SK-N-SH (cell line): ENCODE data around the gene NUP188. TPM values are rescaled to one million over a fixed set of nuclear protein-coding genes. Genes with fewer than 3 reads are reported as not detected.

ENCODE experiments used
- CTCF ChIA-PET: fragments of 300-600, 350-600 bp; formaldehyde crosslinking; extraction: SDS; loops from one replicate; lab custom pipeline; 2021; lab: Yijun Ruan, JAX
- POLR2A ChIA-PET: fragments of 350-600 bp; sonication (Branson Sonifier 250); formaldehyde crosslinking; extraction: SDS; loops from one replicate; lab custom pipeline; 2020; ENCODE audit warnings: antibody characterized with exemption, inconsistent platforms; lab: Yijun Ruan, JAX
- DNase-seq: peaks from one replicate; pipeline ENCODE4 v3.0.0; 2012
- H2AFZ ChIP-seq: fragments of 200-600 bp; sonication (generic); 2 replicates; pipeline ENCODE4 v1.8.1; 2016; ENCODE audit warnings: antibody characterized with exemption, mild to moderate bottlenecking, low read depth
- H3F3A ChIP-seq: fragments of 200-600 bp; sonication (generic); replicated peaks from 2 replicates; pipeline ENCODE3; 2016; ENCODE audit warnings: antibody characterized with exemption, mild to moderate bottlenecking; ENCODE audit not compliant: insufficient read depth
- H3K27ac ChIP-seq, 2 experiments: fragments of 200-500 bp in 1 of 2; fragments of 200-600 bp in 1 of 2; sonication (Bioruptor generic) in 1 of 2; sonication (generic), shearing (Covaris generic) in 1 of 2; 2 replicates each; pipeline versions ENCODE4 v1.5.1 to v1.6.1; 2014 to 2016; ENCODE audit warnings: low read depth in 2 of 2, inconsistent platforms in 1 of 2, low read length in 1 of 2, mild to moderate bottlenecking in 1 of 2, mixed read lengths in 1 of 2
- H3K27me3 ChIP-seq: fragments of 200-600 bp; sonication (generic), shearing (Covaris generic); 2 replicates; pipeline ENCODE4 v1.6.1; 2016; ENCODE audit warnings: mixed run types; ENCODE audit not compliant: insufficient read depth
- H3K36me3 ChIP-seq, 2 experiments: fragments of 200-500 bp in 1 of 2; fragments of 200-600 bp in 1 of 2; sonication (Bioruptor generic) in 1 of 2; sonication (generic) in 1 of 2; replicated peaks in 1 of 2; 2 replicates each; pipeline versions ENCODE3 to v1.5.1; 2014 to 2016; ENCODE audit warnings: low read length in 1 of 2, mild to moderate bottlenecking in 1 of 2; ENCODE audit not compliant: insufficient read depth in 2 of 2, control insufficient read depth in 1 of 2
- H3K4me1 ChIP-seq, 2 experiments: fragments of 200-500 bp in 1 of 2; fragments of 200-600 bp in 1 of 2; sonication (Bioruptor generic) in 1 of 2; sonication (generic), shearing (Covaris generic) in 1 of 2; 2 replicates each; pipeline versions ENCODE4 v1.5.1 to v1.6.1; 2014 to 2016; ENCODE audit warnings: low read depth in 1 of 2, low read length in 1 of 2, mixed run types in 1 of 2; ENCODE audit not compliant: insufficient read depth in 2 of 2, control insufficient read depth in 1 of 2
- H3K4me2 ChIP-seq: fragments of 200-600 bp; sonication (generic), shearing (Covaris generic); 2 replicates; pipeline ENCODE4 v1.6.1; 2017; ENCODE audit warnings: mixed run types
- H3K4me3 ChIP-seq, 2 experiments: fragments of 200-500 bp in 1 of 2; fragments of 200-600 bp in 1 of 2; sonication (Bioruptor generic) in 1 of 2; sonication (generic), shearing (Covaris generic) in 1 of 2; 2 replicates each; pipeline versions ENCODE4 v1.5.1 to v1.8.1; 2014 to 2016; ENCODE audit warnings: low read depth in 2 of 2, inconsistent platforms in 1 of 2, low read length in 1 of 2, mild to moderate bottlenecking in 1 of 2, mixed read lengths in 1 of 2, moderate library complexity in 1 of 2
- H3K79me2 ChIP-seq: fragments of 200-600 bp; sonication (generic); 2 replicates; pipeline ENCODE4 v1.8.1; 2017; ENCODE audit warnings: mild to moderate bottlenecking; ENCODE audit not compliant: insufficient read depth
- H3K9ac ChIP-seq: fragments of 200-600 bp; sonication (generic); 2 replicates; pipeline ENCODE4 v1.6.1; 2017; ENCODE audit warnings: mixed run types
- H3K9me2 ChIP-seq: fragments of 200-600 bp; sonication (generic); 2 replicates; pipeline ENCODE4 v1.6.1; 2017; ENCODE audit warnings: mixed run types
- H3K9me3 ChIP-seq: fragments of 200-600 bp; sonication (generic); 2 replicates; pipeline ENCODE4 v1.6.1; 2017; ENCODE audit warnings: mixed run types, mild to moderate bottlenecking, moderate library complexity
- H4K20me1 ChIP-seq: fragments of 200-600 bp; sonication (generic); 2 replicates; pipeline ENCODE4 v1.6.1; 2017; ENCODE audit warnings: mild to moderate bottlenecking, mixed run types; ENCODE audit not compliant: insufficient read depth
- CHD2 ChIP-seq: fragments of 150-350 bp; IDR thresholded peaks from 2 replicates; pipeline ENCODE4 v1.6.1; 2018; ENCODE audit warnings: low read length; ENCODE audit not compliant: partially characterized antibody
- EP300 ChIP-seq, 2 experiments: IDR thresholded peaks; 2 replicates each; pipeline versions ENCODE4 v1.4.0 to v1.6.1; 2012; ENCODE audit warnings: borderline replicate concordance in 1 of 2, low read depth in 1 of 2, low read length in 1 of 2
- EZH2phosphoT487 ChIP-seq: fragments of 200-600 bp; sonication (generic); IDR thresholded peaks from 2 replicates; pipeline ENCODE4 v1.6.1; 2017; ENCODE audit warnings: low read depth, mixed run types, mild to moderate bottlenecking, antibody characterized with exemption, moderate library complexity, borderline replicate concordance
- FOXJ3 ChIP-seq: sonication (generic); formaldehyde crosslinking; IDR thresholded peaks from 2 replicates; pipeline ENCODE4 v1.5.1; 2020; ENCODE audit warnings: mild to moderate bottlenecking, missing genetic modification reagents
- FOXM1 ChIP-seq: IDR thresholded peaks from 2 replicates; pipeline ENCODE4 v1.4.0; 2012; ENCODE audit warnings: low read depth, mild to moderate bottlenecking
- MEF2A ChIP-seq: IDR thresholded peaks from 2 replicates; pipeline ENCODE4 v1.4.0; 2012; ENCODE audit warnings: low read depth, borderline replicate concordance
- MXI1 ChIP-seq: IDR thresholded peaks from 2 replicates; pipeline ENCODE4 v1.6.1; 2012; ENCODE audit warnings: mild to moderate bottlenecking, low read depth, low read length, improper control_type of control experiment
- NFIC ChIP-seq: IDR thresholded peaks from 2 replicates; pipeline ENCODE4 v1.4.0; 2012; ENCODE audit warnings: borderline replicate concordance
- NRF1 ChIP-seq: IDR thresholded peaks from 2 replicates; pipeline ENCODE4 v1.6.1; 2012; ENCODE audit warnings: low read depth, mild to moderate bottlenecking, low read length
- RAD21 ChIP-seq: IDR thresholded peaks from 2 replicates; pipeline ENCODE4 v1.6.1; 2012; ENCODE audit warnings: mild to moderate bottlenecking, low read length
- RFX5 ChIP-seq: IDR thresholded peaks from 2 replicates; pipeline ENCODE4 v1.6.1; 2012; ENCODE audit warnings: mild to moderate bottlenecking, improper control_type of control experiment, low read length
- RXRA ChIP-seq: IDR thresholded peaks from 2 replicates; pipeline ENCODE4 v1.4.0; 2012; ENCODE audit warnings: low read depth, mild to moderate bottlenecking, borderline replicate concordance
- SIN3A ChIP-seq: IDR thresholded peaks from 2 replicates; pipeline ENCODE4 v1.6.1; 2012; ENCODE audit warnings: low read depth, mild to moderate bottlenecking, low read length, moderate library complexity, borderline replicate concordance
- SMC3 ChIP-seq: IDR thresholded peaks from 2 replicates; pipeline ENCODE4 v1.6.1; 2012; ENCODE audit warnings: low read depth, low read length, improper control_type of control experiment
- TAF1 ChIP-seq: IDR thresholded peaks from 2 replicates; pipeline ENCODE4 v1.6.1; 2012; ENCODE audit warnings: low read depth, mild to moderate bottlenecking, low read length, moderate library complexity, borderline replicate concordance
- TCF12 ChIP-seq: IDR thresholded peaks from 2 replicates; pipeline ENCODE4 v1.4.0; 2012
- TEAD4 ChIP-seq: IDR thresholded peaks from 2 replicates; pipeline ENCODE4 v1.4.0; 2012; ENCODE audit warnings: mild to moderate bottlenecking, borderline replicate concordance; ENCODE audit not compliant: insufficient read depth
- YY1 ChIP-seq: IDR thresholded peaks from 2 replicates; pipeline ENCODE4 v1.4.0; 2012; ENCODE audit warnings: low read depth, mild to moderate bottlenecking
- WGBS: methylation state at CpG from one replicate; pipeline ENCODE4 v1.1.6; 2017; ENCODE audit warnings: low lambda C conversion rate; 5-methylcytosine and 5-hydroxymethylcytosine counted together
- polyA plus RNA-seq, 3 experiments: library from polyadenylated mRNA; depleted of rRNA; stranded (reverse); fragments of >200 nt; gene quantifications; 2 replicates each; pipeline ENCODE4 v1.2.3, GENCODE V29; 2012
- TF ChIP-seq, protein P1 (sequence below): IDR thresholded peaks from 2 replicates; pipeline ENCODE4 v1.4.0; 2012; ENCODE audit warnings: low read depth, borderline replicate concordance
- TF ChIP-seq, protein P2 (sequence below): fragments of 200-600 bp; sonication (generic); IDR thresholded peaks from 2 replicates; pipeline ENCODE4 v1.6.1; 2017; ENCODE audit warnings: antibody characterized with exemption, mild to moderate bottlenecking, moderate library complexity
- TF ChIP-seq, protein P3 (sequence below): fragments of 150-350 bp; IDR thresholded peaks from 2 replicates; pipeline ENCODE4 v1.6.1; 2016; ENCODE audit warnings: mild to moderate bottlenecking, low read depth, low read length

Gene NUP188
- polyA plus RNA-seq, 1 of the 3 experiments (the other 2 are of a cell fraction) = 49.5 TPM

DNA sequence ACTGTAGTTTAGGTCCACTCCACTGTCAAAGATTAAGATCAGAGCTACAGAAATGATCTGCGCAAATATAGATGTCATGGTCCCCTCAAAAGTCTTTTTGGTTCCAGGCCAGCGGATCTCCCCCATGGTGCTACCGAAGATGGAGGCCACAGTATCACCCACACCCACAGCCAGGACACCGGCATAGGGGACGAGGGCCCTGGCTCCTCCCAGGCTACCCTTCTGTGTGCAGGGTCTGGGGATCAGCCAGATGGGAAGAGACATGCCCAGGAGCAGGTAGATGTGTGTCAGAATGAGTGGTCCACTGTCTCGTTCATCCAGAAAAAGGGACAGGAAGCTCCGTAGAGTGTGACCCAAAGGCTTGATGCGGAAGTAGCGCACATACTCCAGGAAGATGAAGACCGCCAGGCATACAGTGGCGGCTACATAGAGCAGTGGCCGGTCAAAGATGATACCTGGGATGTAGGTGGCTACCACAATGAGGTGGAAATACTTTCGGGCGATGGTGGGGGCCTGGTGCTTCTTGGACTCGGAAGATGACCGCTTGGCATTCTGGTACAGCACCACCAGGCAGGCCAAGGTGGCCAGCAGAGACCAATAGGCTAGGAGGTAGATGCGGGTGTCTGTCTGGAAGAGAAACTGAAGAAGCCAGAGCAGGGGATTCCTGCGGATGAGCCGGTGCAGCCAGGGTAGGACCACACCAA, 1.5 kb upstream of the NUP188 start:
- no peak overlapping the region for H3K27ac ChIP-seq
- peaks cover 12 to 14% of the 10 kb centered on the region in 2 experiments for H3K36me3 ChIP-seq
- WGBS = 96% methylated on average over 18 of the region's 19 CpGs
- no peak for TF ChIP-seq TCF12
- no peak for TF ChIP-seq EZH2phosphoT487
- no peak for TF ChIP-seq MEF2A
- TF ChIP-seq YY1 = no peak
- no peak for TF ChIP-seq CHD2
- no peak for TF ChIP-seq MXI1
- no peak for TF ChIP-seq RAD21
- TF ChIP-seq RFX5 = no peak
- no peak for TF ChIP-seq TAF1
- TF ChIP-seq NFIC = no peak
- no peak for TF ChIP-seq EP300 (IDR thresholded peaks at IDR 0.05; ENCODE audit: borderline replicate concordance in 1 of 2, low read depth in 1 of 2, low read length in 1 of 2)
- TF ChIP-seq SIN3A = no peak
- TF ChIP-seq, protein P1, sequence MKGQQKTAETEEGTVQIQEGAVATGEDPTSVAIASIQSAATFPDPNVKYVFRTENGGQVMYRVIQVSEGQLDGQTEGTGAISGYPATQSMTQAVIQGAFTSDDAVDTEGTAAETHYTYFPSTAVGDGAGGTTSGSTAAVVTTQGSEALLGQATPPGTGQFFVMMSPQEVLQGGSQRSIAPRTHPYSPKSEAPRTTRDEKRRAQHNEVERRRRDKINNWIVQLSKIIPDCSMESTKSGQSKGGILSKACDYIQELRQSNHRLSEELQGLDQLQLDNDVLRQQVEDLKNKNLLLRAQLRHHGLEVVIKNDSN = no peak
- no peak for TF ChIP-seq FOXJ3
- TF ChIP-seq FOXM1 = no peak
- POLR2A ChIA-PET = no interaction called here
- H3K9me2 ChIP-seq = no peaks in the 10 kb centered on the region
- H3K27me3 ChIP-seq = no peaks in the 10 kb centered on the region
- H2AFZ ChIP-seq = no peak overlapping the region
- DNase-seq = no peak
- CTCF ChIA-PET = interaction anchor here (0.8 kb wide), 1 partner anchor 19 kb away, joined by 3 read pairs; no protein-coding TSS in a partner anchor
- peaks cover 3 to 17% of the 10 kb centered on the region in 2 experiments; a peak in 2 of 4 replicates for H3K4me1 ChIP-seq
- H3K4me3 ChIP-seq = peak overlapping the region in 1 of 2 experiments; percentile 99; a peak in 2 of 4 replicates
- H3F3A ChIP-seq = peaks cover 16% of the 10 kb centered on the region
- H3K9ac ChIP-seq = no peak overlapping the region
- peaks cover 40% of the 10 kb centered on the region for H3K79me2 ChIP-seq
- H3K9me3 ChIP-seq = no peaks in the 10 kb centered on the region
- no peaks in the 10 kb centered on the region for H4K20me1 ChIP-seq
- peak overlapping the region; percentile 99; the same call in 1 of the 2 replicates for H3K4me2 ChIP-seq

DNA sequence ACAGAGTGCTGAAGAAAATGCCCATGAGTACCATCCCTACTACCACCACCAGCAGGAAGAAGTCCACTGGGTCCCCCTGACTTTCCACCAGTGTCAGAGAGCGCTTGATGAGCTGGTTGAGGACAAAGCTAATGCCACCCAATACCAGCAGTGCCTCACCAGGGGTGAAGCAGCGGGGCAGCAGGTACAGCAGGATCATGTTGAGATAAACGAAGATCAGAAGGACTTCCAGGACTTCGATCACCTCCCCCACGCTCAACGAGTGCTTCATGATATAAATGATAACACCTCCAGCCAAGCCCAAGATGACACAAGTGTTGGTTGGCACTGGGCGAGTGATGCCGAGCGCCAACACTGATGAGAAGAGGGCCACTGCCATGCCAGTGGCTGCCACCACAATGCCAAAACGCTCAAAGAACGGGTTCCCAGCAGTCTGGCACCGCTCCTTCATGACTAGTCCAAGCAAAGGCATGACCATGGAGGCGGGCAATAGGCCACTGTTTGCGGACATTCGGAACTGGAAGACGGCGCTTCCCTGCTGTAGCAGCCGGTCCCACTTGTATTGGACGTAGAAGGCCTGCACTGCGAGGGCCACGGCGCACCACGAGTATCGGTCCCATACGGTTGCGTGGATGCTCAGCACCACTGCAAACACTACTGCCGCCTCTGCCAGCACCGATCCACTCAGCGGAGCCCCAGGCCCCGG, 775 bp upstream of the NUP188 start:
- peak overlapping the region; percentile 96 for H3K9ac ChIP-seq
- H3K27me3 ChIP-seq = no peaks in the 10 kb centered on the region
- no peaks in the 10 kb centered on the region for H4K20me1 ChIP-seq
- peak overlapping the region; percentile 72 to 94; a peak in 3 of 4 replicates for H3K27ac ChIP-seq
- ChIA-PET POLR2A (no interaction called here), CTCF (no interaction called here)
- H3K4me3 ChIP-seq = peak overlapping the region; percentile 79 to 99
- TF ChIP-seq SMC3 (no peak), TEAD4 (no peak), EP300 (IDR thresholded peaks at IDR 0.05; ENCODE audit: borderline replicate concordance in 1 of 2, low read depth in 1 of 2, low read length in 1 of 2) (no peak), MXI1 (no peak), MEF2A (no peak), RXRA (no peak), NRF1 (no peak)
- TF ChIP-seq, protein P2, sequence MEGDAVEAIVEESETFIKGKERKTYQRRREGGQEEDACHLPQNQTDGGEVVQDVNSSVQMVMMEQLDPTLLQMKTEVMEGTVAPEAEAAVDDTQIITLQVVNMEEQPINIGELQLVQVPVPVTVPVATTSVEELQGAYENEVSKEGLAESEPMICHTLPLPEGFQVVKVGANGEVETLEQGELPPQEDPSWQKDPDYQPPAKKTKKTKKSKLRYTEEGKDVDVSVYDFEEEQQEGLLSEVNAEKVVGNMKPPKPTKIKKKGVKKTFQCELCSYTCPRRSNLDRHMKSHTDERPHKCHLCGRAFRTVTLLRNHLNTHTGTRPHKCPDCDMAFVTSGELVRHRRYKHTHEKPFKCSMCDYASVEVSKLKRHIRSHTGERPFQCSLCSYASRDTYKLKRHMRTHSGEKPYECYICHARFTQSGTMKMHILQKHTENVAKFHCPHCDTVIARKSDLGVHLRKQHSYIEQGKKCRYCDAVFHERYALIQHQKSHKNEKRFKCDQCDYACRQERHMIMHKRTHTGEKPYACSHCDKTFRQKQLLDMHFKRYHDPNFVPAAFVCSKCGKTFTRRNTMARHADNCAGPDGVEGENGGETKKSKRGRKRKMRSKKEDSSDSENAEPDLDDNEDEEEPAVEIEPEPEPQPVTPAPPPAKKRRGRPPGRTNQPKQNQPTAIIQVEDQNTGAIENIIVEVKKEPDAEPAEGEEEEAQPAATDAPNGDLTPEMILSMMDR = no peak
- TF ChIP-seq, protein P3, sequence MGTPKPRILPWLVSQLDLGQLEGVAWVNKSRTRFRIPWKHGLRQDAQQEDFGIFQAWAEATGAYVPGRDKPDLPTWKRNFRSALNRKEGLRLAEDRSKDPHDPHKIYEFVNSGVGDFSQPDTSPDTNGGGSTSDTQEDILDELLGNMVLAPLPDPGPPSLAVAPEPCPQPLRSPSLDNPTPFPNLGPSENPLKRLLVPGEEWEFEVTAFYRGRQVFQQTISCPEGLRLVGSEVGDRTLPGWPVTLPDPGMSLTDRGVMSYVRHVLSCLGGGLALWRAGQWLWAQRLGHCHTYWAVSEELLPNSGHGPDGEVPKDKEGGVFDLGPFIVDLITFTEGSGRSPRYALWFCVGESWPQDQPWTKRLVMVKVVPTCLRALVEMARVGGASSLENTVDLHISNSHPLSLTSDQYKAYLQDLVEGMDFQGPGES = no peak
- H3K4me1 ChIP-seq = peaks cover 0 to 10% of the 10 kb centered on the region in 2 experiments; a peak in 2 of 4 replicates
- peak overlapping the region; percentile 99 for H3K4me2 ChIP-seq
- H3K9me3 ChIP-seq = no peaks in the 10 kb centered on the region
- DNase-seq = no peak
- H2AFZ ChIP-seq = peak overlapping the region; percentile 86; the same call in 1 of the 2 replicates
- H3K79me2 ChIP-seq = peaks cover 40% of the 10 kb centered on the region
- 62% methylated on average over 9 of the region's 30 CpGs for WGBS
- H3F3A ChIP-seq = peaks cover 16% of the 10 kb centered on the region
- no peaks in the 10 kb centered on the region for H3K9me2 ChIP-seq
- H3K36me3 ChIP-seq = peaks cover 14 to 20% of the 10 kb centered on the region in 2 experiments
